Gastrocnemius medialis (tissue), 4 donors: ENCODE results near the gene CPXM1. TPM values are rescaled to one million over a fixed set of nuclear protein-coding genes. Genes with fewer than 3 reads are reported as not detected.
A peak's percentile ranks its signal among the peaks of the same experiment; 100 is the strongest.

Experiments used
- ATAC-seq, 2 donors: fragments of 150-250 bp; one replicate each; pipeline ENCODE4 v1.9.1; 2016
- DNase-seq, 2 donors: peaks; one replicate each; pipeline ENCODE4 v3.0.0-alpha.2; 2019
- H3K27ac ChIP-seq, 4 donors: fragments of 200-600 bp; sonication (generic); 1 replicate in 1 of 4; 2 replicates in 3 of 4; pipeline ENCODE4 v1.5.1; 2016 to 2018; ENCODE audit warnings: mild to moderate bottlenecking in 2 of 4, moderate library complexity in 1 of 4
- H3K27me3 ChIP-seq, 3 donors: fragments of 200-600 bp; sonication (generic) in 2 of 3; 1 replicate in 1 of 3; 2 replicates in 2 of 3; pipeline versions ENCODE4 v1.5.1 to v1.6.0; 2016 to 2019; ENCODE audit warnings: mild to moderate bottlenecking in 1 of 3, moderate library complexity in 1 of 3
- H3K36me3 ChIP-seq, 2 donors: fragments of 200-600 bp; sonication (generic) in 1 of 2; one replicate each; pipeline ENCODE4 v1.5.1; 2017 to 2018
- H3K4me1 ChIP-seq, 2 donors: fragments of 200-600 bp; sonication (generic) in 1 of 2; one replicate each; pipeline ENCODE4 v1.5.1; 2016 to 2017; ENCODE audit warnings: mild to moderate bottlenecking in 2 of 2
- H3K4me3 ChIP-seq, 4 donors: fragments of 200-600 bp; sonication (generic) in 3 of 4; 1 replicate in 1 of 4; 2 replicates in 3 of 4; pipeline ENCODE4 v1.5.1; 2016 to 2019; ENCODE audit warnings: mild to moderate bottlenecking in 2 of 4
- H3K9me3 ChIP-seq, 3 donors: fragments of 200-600 bp; sonication (generic) in 2 of 3; 1 replicate in 1 of 3; 2 replicates in 2 of 3; pipeline ENCODE4 v1.5.1; 2016 to 2019
- CTCF ChIP-seq, 5 experiments: fragments of 450-650 bp in 3 of 5; fragments of 200-600 bp in 2 of 5; sonication (generic) in 2 of 5; IDR thresholded peaks in 4 of 5; conservative IDR thresholded peaks in 1 of 5; 1 replicate in 4 of 5; 2 replicates in 1 of 5; pipeline ENCODE4 v1.5.1; 2016 to 2019; ENCODE audit warnings: antibody characterized with exemption in 5 of 5, mild to moderate bottlenecking in 3 of 5, moderate library complexity in 3 of 5
- POLR2A ChIP-seq, 2 donors: fragments of 450-650 bp; IDR thresholded peaks; one replicate each; pipeline ENCODE4 v1.6.1; 2017; ENCODE audit warnings: antibody characterized with exemption in 2 of 2, mild to moderate bottlenecking in 2 of 2, moderate library complexity in 2 of 2
- in situ Hi-C, 4 donors: fragments of 200-750 bp; cut with MboI; loops; one replicate each; pipeline versions ENCODE4 v1.15.0 to v1.8.0; 2017; ENCODE audit warnings: low sequenced_read_pairs in 4 of 4
- intact Hi-C: fragments of 100-400 bp; cut with DNase I; formaldehyde crosslinking; loops from one replicate; pipeline ENCODE4 v1.15.1; 2023; ENCODE audit warnings: low total_unique reads
- total RNA-seq, 4 donors: library from RNA; depleted of rRNA; stranded (reverse); fragments of >200 nt; gene quantifications; one replicate each; pipeline versions ENCODE4 v1.1.0 to v1.2.3, GENCODE V29; 2016

Gene CPXM1
- total RNA-seq, 4 donors from 2014 or later: 0.46 to 1.6 (median 0.81) TPM; not detected in 1

GRCh38 chr20:2749951-2750490 lies 50.4 kb downstream of the CPXM1 start:
- H3K27ac ChIP-seq: no peak overlapping the region
- TF ChIP-seq POLR2A (IDR thresholded peaks at IDR 0.05) (no peak), CTCF (IDR thresholded peaks at IDR 0.05 in 4 of 5, conservative IDR thresholded peaks at IDR 0.05 in 1 of 5) (no peak)
- H3K4me1 ChIP-seq: peaks cover 15 to 20% of the 10 kb centered on the region in 2 donors
- intact Hi-C loops (no loop called here), in situ Hi-C loops (no loop called here)
- no peak for ATAC-seq
- peaks cover 51 to 63% (median 61%) of the 10 kb centered on the region in 3 donors for H3K27me3 ChIP-seq
- no peaks in the 10 kb centered on the region for H3K9me3 ChIP-seq
- H3K4me3 ChIP-seq: peak overlapping the region in 1 of 4 donors; percentile 41
- DNase-seq: no peak
- H3K36me3 ChIP-seq: no peaks in the 10 kb centered on the region

- Histone ChIP-seq H3K27ac (no peak overlapping the region), H3K4me3 (no peak overlapping the region), H3K36me3 (no peaks in the 10 kb centered on the region), H3K9me3 (no peaks in the 10 kb centered on the region), H3K27me3 (peaks cover 45 to 58% (median 55%) of the 10 kb centered on the region in 3 donors), H3K4me1 (peaks cover 15 to 20% of the 10 kb centered on the region in 2 donors)
- DNase-seq (no peak), ATAC-seq (no peak)
- intact Hi-C loops (no loop called here), in situ Hi-C loops (no loop called here)
- TF ChIP-seq POLR2A (IDR thresholded peaks at IDR 0.05) (no peak), CTCF (IDR thresholded peaks at IDR 0.05 in 4 of 5, conservative IDR thresholded peaks at IDR 0.05 in 1 of 5) (no peak)
Observed at GRCh38 chr20:2749343-2749950, 51.0 kb downstream of the CPXM1 start.

- ATAC-seq (no peak), DNase-seq (no peak)
- no peaks in the 10 kb centered on the region for H3K36me3 ChIP-seq
- H3K27me3 ChIP-seq: peaks cover 38 to 51% (median 48%) of the 10 kb centered on the region in 3 donors
- in situ Hi-C loops (no loop called here), intact Hi-C loops (no loop called here)
- H3K27ac ChIP-seq: no peak overlapping the region
- no peak for TF ChIP-seq POLR2A (IDR thresholded peaks at IDR 0.05)
- no peak for TF ChIP-seq CTCF (IDR thresholded peaks at IDR 0.05 in 4 of 5, conservative IDR thresholded peaks at IDR 0.05 in 1 of 5)
- H3K4me1 ChIP-seq: peaks cover 15 to 20% of the 10 kb centered on the region in 2 donors
- H3K9me3 ChIP-seq: no peaks in the 10 kb centered on the region
- no peak overlapping the region for H3K4me3 ChIP-seq
Observed at GRCh38 chr20:2748551-2749342, 51.7 kb downstream of the CPXM1 start.

- intact Hi-C loops: no loop called here
- ATAC-seq (no peak), DNase-seq (no peak)
- Histone ChIP-seq H3K9me3 (no peaks in the 10 kb centered on the region), H3K36me3 (no peaks in the 10 kb centered on the region), H3K4me1 (peaks cover 11 to 13% of the 10 kb centered on the region in 2 donors), H3K27me3 (peaks cover 33 to 44% (median 38%) of the 10 kb centered on the region in 3 donors), H3K4me3 (no peak overlapping the region), H3K27ac (no peak overlapping the region)
- no peak for TF ChIP-seq POLR2A (IDR thresholded peaks at IDR 0.05)
- TF ChIP-seq CTCF (IDR thresholded peaks at IDR 0.05 in 4 of 5, conservative IDR thresholded peaks at IDR 0.05 in 1 of 5): no peak
- in situ Hi-C loops: no loop called here
Observed at GRCh38 chr20:2747676-2748235, 52.7 kb downstream of the CPXM1 start.
